ENCODE data around the gene TRIM15.
"Not testable (repeated sequence)": the region's sequence is repeated elsewhere in the genome, so short reads cannot be mapped to it uniquely, and the experiment has no call there.

Gene TRIM15

DNA sequence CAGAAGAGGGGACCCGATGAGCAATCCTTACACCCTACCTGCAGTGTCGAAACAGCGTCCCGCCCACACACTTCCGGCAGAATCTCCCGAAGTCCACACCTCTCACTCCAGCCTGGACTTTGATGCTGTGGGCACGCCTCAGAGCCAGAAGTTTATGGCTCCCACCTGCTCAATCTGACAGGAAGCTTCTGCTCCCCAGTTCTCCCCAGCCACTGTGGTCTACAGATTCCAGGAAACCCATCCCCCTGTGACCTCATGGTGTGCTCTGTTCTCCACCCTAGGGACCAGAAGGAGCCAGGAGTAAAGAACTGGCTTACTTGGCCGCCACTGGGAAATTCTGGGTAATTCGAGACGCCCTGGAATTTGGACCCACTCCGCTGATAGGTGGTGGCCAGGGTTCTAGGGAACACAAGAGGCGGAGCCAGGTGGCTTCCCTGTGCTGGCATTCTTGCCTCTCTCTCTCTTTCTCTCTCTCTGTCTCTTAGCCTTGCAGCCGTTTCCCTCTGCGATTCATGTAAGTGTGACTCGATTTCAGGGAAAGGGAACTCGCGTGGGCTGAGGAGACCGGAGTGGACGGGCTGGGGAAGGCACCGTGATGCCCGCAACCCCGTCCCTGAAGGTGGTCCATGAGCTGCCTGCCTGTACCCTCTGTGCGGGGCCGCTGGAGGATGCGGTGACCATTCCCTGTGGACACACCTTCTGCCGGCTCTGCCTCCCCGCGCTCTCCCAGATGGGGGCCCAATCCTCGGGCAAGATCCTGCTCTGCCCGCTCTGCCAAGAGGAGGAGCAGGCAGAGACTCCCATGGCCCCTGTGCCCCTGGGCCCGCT lies at the start of gene TRIM15:
Gene TRIM15, plus strand, starts transcription at position 457 of the 828 bp plus-strand sequence. Its CDS starts 139 bp downstream, at position 596.
- DNase-seq = peak; percentile 30

DNA sequence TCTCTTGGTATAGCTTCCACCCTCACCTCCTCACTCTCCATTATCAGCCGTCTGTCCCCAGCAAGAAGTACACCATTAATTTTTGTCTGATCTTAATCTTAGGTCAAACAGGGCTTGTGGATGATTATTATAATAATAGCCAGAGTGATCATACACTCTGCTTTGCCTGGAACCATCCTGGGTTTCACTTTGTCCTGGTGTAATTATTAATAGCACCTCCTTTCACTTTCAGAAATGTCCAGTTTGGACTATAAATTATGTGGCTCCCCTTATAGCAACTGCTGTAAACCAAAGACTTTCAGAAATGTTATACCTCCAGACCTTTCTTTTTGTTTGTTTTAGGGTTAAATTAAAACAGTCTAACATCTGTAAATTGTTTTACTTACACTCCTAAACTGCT lies 49.5 kb upstream of the TRIM15 start:
- DNase-seq = no peak

DNA sequence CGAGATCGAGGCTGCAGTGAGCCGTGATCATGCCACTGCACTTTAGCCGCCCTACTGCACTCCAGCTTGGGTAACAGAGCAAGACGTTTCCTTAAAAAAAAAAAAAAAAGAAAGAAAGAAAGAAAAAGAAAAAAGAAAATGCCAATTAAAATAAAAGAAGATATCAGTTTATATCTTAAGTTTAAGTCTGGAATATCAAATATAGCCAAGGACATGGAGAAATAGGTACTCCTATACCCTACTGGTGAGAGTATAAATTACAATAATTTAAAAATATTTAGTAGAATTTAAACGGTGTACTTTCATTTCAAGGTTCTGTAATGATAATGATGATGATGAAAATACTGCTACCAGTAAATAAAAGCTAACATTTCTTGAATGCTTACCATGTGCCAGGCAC lies 46.6 kb upstream of the TRIM15 start:
- DNase-seq = no peak

DNA sequence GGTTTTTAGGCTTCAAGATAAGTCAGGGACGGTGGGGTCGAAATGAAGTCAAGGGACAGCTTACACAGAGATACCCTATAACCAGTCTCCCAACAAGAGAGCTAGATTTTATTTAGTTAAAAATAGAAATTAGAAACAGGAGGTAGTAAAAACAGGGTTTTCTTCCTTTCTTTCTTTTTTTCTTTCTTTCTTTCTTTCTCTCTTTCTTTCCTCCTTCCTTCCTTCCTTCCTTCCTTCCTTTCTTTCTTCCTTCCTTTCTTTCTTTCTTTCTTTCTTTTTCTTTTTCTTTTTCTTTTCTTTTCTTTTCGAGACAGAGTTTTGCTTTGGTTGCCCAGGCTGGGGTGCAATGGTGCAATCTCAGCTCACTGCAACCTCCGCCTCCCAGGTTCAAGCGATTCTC lies 44.7 kb upstream of the TRIM15 start:
- DNase-seq = not testable (repeated sequence)

DNA sequence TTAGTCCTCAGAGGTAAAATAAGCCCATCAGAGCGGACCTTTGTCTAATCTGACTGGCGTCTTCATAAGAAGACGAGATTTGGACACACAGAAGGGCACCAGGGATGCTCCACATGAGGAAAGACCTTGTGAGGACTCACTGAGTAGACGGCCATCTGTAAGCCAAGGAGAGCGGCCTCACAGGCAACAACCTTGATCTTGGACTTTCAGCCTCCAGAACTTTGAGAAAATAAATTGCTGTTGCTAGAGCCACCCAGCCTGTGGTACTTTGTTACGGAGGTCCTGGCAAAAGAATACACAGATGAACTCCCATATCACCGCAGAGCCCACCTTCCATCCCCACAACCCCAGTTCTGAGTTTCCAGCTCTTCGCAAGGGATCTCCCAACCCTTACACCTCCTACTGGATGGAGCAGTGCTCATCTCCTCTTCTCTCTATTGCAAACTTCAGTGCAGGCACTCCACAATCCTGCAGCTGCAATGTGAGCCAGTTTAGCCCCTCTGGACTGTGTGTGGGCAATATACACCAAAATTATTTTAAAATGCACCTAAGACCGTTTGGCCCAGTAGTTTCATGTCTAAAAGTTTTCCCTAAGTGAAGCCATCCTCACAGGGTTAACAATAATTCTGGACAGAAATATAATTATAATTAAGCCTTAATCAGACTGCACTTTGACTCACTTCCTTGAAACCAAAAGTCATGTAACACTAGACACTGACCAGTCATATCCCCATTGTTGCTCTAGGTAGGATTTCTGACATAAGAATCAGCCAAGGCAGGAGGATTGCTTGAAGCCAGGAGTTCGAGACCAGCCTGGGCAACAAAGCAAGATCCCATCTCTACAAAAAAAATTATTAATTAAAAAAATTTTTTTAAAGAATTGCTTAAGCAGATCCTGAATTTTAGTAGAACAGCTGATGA lies 41.6 kb upstream of the TRIM15 start:
- DNase-seq = no peak

DNA sequence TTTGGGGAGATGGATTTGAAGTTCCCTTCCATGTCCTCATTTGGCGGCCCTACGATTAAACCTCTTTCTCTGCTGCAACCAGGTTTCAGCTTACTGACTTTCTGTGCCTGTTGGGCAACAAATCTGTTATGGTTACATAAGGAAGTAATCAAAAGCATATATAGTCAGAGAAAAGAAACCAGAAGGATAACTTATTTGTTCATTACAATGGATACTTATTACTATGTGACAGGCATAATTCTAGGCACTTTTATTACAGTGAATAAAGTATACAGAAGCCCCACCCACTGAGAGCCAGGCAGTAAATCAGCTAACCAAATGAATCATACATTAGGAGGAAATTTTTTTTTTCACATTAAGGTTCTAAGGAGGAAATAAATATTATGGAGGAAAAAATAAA lies 40.8 kb upstream of the TRIM15 start:
- DNase-seq = no peak

DNA sequence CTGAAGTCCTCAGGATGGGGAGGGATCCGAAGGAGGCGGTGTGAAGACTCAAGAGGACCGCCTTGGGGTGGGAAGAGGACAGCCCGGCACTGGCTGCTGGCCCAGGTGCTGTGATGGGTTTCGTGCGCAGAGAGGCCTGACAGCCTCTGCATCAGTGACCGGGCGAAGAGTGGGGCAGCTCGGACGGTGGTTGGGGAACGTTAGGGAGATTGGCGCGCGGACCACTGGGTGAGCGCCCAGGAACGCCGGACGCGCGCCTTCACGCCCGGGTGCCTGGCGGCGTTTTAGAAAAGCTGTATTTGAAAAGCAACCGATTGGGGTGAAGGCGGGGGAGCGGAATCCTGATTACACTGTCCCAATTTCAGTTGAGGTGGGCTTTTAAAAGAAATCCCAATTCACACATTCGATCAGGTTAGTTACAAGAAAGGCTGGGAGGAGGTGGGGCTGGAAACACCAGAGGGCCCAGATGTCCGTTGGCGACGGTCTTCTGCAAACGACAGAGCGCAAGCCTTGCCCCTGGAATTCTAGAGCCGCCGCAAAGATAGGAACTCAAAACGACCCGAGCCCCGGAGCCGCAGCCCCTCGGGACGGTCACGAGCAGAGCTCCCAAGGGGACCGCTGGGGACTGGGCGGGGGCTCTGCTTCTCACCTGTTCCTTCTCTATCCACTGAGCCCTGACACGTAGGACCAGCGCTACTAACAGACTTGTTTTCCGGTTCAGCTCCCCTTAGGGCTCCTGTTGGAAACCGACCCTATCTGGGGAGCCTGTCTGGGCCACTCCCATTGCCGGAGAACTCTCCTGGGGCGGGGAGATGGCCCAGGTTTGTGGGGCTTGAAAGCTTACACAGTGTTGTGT lies 35.9 kb upstream of the TRIM15 start:
- no peak for DNase-seq

DNA sequence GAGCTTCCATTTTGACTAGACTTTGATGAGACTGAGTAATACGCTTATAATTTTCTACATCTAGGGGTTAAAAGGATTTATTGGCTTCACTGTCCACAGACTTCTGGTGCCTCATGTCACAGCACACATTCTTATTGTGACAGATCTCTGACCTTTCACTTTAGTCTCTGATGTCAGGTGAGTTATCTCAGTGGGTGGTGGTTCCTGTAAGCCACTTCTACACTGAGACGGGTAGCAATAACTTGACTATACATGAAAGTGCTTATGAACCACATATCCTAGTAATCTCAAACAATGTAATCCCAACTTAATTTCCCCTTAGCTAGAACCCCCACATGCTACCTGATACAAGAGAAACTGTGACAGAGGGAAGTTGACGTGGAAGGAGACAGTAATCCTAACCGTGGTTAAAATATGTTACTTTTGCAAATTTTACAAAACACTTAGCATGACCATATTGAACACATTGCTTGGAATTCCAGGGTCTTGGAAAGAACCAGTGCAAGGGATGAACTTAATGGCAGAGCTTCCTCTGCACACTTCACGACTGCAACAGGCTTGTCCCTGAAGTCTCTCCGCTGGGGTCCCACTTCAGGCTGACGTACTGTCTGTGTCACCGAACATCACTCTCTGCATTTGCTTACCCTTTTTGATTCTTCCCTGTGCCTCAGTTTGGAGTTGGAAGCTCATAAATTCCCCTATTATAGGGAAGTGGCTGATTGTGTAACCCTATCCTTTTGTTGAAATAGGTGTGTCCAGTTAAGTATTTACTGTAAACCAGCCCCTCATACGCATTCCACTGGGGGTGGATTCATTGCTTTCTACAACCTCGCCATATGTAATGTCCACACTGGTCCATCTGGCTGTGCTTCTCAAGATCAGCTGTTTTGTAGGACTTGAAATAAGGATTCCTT lies 33.8 kb upstream of the TRIM15 start:
- no peak for DNase-seq

DNA sequence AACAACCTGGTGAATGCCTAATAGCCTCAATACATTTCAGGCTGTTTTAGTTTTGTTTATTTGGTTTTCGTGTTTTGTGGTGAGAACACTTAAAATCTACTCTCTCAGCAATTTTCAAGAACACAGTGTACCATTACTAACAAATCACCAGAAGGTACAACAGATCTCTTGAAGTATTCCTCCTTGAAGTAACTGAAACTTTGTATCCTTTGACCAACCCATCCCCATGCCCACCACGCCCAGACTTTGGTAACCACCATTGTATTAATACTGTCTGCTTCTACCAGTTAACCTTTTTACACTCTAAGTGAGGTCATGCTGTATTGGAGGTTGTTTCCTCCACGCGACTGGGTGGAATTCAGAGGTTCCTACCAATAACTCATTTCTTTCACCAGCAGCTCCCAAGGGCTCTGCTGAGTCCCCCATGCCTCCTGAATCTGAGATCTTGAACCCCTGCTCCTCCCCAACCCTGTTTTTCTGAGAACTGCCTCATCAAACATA lies 33.1 kb upstream of the TRIM15 start:
- no peak for DNase-seq

DNA sequence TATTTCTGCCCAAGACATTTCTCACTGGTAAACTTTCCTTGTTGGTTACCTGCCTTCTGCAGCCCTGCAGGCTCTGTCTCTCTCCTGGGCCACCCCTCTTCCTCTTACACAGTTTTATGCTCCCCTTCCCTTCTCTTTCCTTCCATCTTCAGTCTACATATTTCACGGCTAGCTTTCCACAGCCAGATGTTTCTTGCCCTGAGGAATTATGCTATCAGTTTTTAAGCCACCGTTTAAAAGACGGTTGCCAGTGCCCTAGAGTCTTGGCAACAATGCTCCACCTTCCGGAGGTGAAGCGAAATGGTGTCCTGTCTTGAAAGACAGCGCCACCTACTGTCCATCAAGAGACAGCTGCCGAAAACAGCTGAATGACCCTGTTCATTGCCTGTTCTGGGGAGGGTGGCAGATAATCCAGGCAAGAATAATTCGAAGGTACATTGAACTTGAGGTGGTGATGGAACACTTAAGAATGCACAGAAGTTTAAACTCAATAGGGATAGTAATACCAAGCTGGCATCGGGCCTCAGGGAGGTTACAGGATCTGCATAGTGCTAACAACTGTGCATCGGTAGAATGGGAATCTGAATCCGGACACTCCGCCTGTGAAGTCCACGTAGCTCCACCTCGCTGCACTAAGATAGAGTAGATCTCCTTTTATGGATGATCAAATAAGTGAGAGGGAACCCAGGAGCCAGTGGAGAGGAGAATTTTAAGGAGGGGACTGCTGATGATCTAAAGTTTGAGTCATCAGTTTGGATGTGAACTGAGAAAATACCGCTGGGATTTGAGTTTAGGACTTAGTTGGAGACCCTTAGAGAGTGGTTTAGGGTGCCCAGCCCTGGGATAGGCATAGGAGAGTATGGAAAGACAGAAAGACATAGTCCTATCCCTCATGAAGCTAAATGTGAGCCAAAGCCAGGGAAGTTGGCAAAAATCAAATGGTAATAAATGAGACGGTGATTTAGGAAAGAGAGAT lies 32.2 kb upstream of the TRIM15 start:
- DNase-seq = peak; percentile 75

DNA sequence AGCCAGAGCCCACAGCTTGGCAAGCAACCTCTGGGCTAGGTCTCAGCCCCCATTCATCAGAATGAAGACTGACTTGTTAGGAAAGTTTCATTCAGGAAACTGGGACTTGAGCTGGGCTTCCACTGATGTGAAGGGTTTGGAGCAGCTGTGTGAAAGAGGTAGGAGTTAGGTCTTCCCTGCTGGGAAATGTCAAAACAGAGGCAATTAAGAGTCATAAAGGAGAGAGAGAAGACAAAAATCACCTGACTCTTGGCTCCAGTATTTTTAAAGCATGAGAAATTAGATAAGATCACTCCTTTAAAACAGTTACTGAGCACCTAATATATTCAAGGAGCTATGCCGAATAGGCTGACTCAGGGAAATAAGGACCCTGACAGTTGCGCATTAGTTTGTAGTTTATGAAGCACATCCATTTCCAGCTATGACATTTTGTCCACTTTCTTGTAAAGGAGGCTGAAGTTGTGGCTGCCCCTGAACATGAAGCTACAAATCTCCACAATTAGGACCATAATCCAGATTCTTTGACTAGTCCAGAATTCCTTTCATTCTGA lies 31.3 kb upstream of the TRIM15 start:
- no peak for DNase-seq

DNA sequence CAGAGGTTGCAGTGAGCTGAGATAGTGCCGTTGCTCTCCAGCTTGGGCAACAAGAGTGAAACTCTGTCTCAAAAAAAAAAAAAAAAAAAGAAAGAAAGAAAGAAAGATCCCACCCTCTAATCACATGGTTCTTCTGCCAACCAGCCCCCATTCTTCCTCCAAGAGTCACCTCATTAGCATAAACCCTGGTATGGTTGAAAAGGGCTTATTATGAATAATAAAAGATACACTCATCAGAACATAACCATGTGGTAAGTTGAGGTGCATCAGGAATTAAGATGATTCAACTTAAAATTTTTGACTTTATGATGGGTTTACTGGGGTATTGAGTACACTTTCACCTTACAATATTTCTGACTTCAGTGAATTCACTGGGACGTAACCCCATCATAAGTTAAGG lies 28.2 kb upstream of the TRIM15 start:
- DNase-seq = no peak

DNA sequence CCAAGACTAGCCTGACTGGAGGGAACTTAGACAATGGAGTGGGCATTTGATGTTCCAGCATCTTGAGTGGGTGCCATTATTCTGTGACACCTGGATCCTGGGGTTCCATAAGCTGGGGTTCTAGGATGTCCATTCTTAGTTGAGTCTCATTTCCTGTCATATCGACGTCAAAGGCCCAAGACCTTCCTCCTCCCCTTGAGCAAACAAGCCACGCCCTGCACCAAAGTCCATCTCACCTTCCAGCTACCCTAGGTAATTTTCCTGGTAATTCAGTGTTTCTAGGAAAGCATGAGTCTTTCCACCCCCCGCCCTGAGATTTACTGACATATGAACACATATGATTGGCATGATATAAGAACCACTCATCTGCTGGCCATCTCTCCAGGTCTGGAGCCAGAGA lies 27.6 kb upstream of the TRIM15 start, which contains the start of gene TRIM40:
Gene TRIM40, plus strand, starts transcription at position 384 of the 400 bp plus-strand sequence. CDS start 897 bp downstream, outside the sequence.
- DNase-seq = no peak

DNA sequence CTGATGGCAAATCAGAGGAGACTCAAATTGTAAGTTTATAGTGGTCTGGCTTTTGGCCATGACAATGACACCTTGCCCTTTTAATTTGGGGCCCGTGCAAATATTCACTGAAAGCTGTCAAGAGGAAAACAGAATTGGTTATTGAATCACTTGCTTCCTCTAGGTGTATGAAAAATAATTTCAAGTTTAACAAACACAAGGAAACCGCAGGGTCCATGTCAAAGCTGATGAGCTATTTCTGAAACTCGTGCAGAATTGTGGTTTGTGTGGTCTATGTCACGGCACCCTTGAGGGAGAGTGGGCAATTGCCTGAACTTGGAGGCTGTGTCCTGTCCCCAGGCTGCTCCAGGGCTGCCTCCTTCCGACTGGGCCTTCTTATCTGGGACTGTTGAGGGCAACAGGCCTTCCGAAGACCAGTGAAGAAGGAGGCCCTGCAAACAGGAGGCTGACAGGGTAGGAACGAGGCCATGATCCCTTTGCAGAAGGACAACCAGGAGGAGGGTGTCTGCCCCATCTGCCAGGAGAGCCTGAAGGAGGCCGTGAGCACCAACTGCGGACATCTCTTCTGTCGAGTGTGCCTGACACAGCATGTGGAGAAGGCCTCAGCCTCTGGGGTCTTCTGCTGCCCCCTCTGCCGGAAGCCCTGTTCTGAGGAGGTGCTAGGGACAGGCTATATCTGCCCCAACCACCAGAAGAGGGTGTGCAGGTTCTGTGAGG lies 26.6 kb upstream of the TRIM15 start:
- DNase-seq = no peak

DNA sequence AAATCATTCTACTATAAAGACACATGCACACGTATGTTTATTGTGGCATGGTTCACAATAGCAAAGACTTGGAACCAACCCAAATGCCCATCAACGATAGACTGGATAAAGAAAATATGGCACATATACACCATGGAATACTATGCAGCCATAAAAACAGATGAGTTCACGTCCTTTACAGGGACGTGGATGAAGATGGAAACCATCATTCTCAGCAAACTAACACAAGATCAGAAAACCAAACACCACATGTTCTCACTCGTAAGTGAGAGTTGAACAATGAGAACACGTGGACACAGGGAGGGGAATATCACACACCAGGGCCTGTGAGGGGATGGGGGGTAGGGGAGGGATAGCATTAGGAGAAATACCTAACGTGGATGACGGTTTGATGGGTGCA lies 23.1 kb upstream of the TRIM15 start:
- DNase-seq = not testable (repeated sequence)

DNA sequence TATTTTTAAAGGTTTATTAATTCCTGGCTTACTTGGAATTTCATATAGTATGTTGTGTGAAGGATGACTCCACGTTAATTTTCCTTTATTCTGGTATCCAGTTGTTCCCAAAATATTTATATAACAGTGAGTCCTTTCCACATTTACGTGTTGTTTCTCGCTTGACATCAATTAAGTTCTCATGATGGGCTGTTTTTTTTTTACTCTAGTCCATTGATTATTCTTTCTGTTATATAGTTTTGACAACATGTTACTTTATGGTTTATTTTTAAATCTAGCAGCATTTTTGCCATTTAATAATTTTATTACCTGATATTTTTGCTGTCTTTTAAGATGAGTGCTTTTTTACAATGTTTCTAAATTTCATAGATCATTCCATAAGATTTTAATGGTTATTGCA lies 20.7 kb upstream of the TRIM15 start:
- DNase-seq = no peak

DNA sequence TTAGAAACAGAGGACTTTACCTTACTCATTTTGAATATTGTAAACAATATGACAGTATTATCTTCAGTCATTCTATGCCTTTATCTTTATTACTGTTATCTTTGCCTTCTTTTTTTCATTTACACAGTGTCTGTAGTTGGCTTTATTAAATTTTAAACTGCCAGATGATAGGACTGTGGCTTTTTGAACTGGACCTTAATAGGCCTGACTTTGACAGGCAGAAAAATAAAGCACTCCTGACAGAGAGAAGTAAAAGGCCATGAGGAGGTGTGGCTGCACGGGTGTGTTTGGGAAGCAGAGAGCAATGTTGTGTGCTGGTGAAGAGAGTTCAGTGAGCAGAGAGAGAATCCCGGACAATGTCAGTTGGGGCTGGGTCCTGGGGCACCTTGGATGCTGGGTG lies 19.6 kb upstream of the TRIM15 start:
- no peak for DNase-seq

DNA sequence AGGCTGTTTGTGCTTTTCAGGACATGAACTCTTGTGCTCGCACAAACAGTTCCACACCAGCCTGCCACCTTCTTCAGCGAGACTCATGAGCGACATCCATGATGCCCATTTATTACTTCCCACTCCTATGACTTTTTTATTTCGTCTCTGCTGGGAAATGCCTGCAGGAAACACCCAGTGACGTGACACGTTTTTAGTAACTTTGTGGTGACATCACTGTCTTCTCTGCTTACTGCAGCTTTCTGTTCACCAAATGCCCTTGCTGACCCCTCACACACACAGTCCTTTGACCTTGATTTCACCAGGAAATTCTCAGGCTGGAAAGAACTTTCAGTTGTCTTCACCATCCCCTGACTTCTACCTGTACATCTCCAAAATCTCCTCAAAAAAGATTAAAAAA lies 18.5 kb upstream of the TRIM15 start:
- DNase-seq = no peak

DNA sequence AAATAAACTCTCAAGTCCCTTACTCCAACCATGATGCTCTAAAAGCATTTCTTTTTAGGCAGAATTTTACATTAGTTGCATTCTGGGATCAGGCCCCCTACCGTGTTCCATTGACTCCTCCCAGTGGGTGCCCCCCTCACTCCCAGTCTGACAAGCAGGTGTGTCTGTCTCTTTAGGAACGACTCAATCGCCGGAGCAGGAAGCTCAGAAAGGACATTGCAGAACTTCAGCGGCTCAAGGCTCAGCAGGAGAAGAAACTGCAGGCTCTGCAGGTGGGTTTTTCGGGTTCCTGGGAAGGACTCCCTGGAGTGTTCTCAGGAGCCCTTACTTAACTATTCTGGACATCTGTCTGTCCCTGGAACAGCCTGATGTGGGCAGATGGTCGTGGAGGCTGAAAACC lies 17.5 kb upstream of the TRIM15 start:
- no peak for DNase-seq
